HG02588 (cell line): ENCODE measurements around the gene CHN1.
A peak's percentile ranks its signal among the peaks of the same experiment; 100 is the strongest.

Experiments
- ATAC-seq: cut with Tn5 transposase; IDR thresholded peaks from one replicate; pipeline ENCODE4 v1.9.1; 2021; ENCODE audit warnings: mild to moderate bottlenecking, moderate library complexity; ENCODE audit not compliant: unreplicated experiment

Gene CHN1

GRCh38 chr2:174771631-174772471 is 233.3 kb downstream of the CHN1 start:
- ATAC-seq: peak; percentile 74

DNA sequence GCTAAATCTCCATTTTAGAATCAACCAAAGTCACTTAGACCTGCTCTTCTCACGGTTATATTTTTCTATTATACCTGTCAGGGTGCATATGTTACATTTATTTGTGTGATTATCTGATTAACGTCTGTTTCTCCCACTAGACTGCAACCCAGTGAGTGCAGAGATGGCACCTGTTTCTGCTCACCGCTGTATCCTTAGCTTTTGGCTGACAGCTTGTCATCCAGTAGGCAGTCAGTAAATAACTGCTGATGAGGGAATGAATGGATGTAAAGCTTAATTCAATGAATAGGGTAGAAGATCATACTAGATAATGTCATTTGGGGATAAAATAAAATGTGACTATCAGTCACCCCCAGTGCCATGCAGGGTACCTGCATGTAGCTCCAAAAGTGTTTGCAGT is 234.0 kb downstream of the CHN1 start:
- ATAC-seq: no peak

DNA sequence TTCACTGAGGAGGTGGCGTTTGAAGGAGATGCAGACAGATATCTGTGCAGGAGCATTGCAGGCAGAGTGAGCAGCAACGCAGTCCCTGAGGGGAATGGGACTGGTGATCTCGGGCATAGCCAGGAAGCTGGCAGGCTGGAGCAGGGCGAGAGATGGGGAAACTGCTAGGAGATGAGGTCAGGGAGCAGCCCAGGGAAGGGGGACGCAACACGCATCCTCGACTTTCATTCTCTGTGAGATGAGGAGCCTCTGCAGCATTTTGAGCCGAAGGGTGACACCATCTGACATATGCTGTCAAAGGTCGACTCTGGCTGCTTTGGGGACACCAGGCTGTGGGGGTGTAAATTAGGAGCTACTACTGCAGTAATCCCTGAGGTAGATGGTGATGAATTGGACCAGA is 236.6 kb downstream of the CHN1 start:
- ATAC-seq: no peak

GRCh38 chr2:174766271-174766670 is 238.9 kb downstream of the CHN1 start:
- no peak for ATAC-seq

DNA sequence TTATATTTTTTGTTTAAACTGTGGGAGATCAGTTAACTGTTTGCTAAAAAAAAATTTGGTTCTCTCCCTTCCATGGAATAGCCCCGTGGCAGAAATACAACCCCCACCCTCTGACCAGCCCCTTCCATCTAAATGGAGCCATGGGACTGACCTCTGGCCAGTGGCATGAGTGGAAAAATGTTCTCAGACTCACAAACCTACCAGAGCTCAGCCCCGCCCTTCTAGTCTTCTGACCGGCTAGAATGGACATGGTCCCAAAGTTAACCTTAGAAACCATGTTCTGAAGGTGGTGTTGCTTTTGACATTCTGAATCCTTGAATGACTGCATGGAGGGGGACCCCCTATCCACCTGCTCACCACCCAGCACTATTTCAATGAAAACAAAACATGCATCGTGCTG is 239.6 kb downstream of the CHN1 start:
- ATAC-seq: no peak

GRCh38 chr2:174764280-174765255 is 240.6 kb downstream of the CHN1 start, which contains the start of gene CHRNA1:
Gene CHRNA1, minus strand, starts transcription at chr2:174764472. Its CDS starts 78 bp downstream, at chr2:174764394.
- ATAC-seq: no peak

- no peak for ATAC-seq
Observed at GRCh38 chr2:174763780-174764179, 241.4 kb downstream of the CHN1 start.

GRCh38 chr2:174762464-174762863 is 242.7 kb downstream of the CHN1 start:
- no peak for ATAC-seq

GRCh38 chr2:174761837-174762236 is 243.3 kb downstream of the CHN1 start:
- no peak for ATAC-seq

DNA sequence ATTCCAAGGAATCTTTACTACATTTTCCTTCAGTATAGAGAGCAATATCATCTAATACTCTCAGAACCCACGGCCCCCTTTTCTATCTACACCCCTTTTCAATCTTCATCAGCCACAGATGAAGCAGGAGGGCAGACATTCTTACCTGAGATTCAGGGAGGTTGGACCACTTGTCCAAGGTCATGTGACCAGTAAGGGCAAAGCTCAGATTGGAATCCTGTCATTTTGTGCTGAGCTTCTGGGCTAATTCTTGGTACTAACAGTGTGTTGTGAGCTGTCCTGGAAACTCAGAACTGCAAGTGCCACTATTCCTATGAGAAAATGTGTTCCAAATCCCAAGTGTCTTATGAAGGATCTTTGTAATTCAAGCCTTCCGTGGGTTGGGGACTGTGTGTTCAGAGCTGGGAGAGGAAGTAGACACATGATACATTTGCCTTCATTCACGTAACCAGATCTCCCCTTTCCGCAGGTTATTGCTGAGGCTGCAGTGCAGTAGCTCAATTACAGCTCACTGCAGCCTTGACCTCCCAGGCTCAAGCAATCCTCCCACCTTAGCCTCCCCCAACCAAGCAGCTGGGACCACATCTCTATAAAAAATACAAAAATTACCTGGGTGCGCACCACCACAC is 244.2 kb downstream of the CHN1 start:
- ATAC-seq: no peak

DNA sequence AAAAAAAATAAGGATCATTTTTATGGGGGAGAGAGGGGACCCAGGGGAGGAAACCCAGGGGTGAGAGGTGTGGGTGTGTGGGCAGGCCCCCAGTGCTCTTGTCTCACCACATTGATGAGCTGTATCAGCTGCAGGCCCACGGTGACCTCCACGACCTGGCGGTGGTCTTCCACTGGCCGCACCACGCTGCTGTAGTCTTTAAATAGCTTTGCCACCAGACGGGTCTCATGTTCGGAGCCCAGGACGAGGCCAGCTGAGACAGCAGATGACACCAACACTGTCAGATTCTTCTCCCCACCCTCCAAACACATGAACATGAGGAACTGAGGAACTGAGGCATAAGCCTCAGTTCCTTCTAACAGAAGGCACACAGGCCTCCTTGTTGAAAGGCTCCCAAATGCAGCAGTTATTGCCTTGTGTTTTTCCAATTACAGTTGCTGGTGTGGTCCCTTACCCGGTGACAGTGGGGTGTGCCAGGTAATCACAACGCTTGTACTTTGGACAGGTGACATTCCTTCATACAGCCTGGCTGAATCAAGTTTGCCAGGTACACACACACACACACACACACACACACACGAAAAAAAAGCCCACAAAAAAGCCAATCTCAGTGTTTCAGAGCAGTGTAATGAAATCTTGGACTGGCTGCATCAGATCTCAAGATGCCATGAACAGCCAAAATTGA is 245.7 kb downstream of the CHN1 start:
- no peak for ATAC-seq

- ATAC-seq: no peak
Observed at GRCh38 chr2:174756743-174757142, 248.4 kb downstream of the CHN1 start.

DNA sequence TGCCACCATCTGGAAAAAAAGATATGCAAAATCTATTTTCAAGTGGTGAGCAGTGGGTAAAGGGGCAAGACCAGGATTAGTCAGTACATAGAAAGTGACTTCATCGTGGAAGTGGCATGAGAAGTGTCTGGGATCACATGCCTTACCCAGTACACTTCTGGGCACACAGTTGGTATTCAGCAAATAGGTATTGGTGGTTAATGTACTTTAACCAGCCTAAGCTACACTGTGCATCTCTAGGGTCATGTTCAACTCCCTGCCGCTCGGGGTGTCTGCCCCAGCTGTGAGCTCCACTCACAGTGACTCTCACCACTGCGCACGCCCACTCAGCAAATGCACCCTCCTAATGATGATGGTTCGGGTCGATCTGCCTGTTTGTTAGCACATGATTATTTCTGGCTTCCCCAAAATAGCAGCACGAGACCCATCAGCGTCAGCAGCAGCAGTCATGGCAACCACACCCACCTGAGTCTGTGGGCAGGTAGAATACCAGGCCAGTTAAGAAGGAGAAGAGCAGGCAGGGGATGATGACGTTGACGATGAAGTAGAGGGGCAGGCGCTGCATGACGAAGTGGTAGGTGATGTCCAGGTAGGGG is 252.0 kb downstream of the CHN1 start:
- peak; percentile 33 for ATAC-seq

- ATAC-seq: peak; percentile 78
Observed at GRCh38 chr2:174752403-174753037, 252.7 kb downstream of the CHN1 start.

DNA sequence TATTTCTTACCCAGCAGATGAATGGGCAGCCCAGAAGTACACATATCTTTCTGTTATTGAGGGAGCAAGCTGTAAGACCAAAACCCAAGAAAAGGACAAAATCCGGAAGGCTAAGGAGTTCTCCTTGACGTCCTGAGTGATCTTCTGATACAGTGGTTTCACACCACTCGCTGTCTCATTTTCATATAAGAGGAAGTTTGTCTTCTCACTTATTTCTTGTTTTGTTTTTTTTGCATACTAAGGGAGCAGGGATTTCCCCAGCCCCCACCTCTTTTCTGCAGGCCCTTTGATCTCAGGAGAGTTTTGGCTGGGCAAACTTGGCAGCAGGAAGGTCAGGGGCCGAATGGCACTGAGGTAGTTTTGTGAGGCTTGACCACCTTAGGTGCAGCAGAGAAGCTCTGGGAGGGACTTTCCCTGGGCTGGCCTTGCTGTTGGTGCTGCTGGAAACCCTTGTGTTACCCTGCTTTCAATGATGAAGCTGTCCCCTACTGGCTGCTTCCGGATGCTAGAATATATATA is 254.2 kb downstream of the CHN1 start:
- ATAC-seq: peak; percentile 43

DNA sequence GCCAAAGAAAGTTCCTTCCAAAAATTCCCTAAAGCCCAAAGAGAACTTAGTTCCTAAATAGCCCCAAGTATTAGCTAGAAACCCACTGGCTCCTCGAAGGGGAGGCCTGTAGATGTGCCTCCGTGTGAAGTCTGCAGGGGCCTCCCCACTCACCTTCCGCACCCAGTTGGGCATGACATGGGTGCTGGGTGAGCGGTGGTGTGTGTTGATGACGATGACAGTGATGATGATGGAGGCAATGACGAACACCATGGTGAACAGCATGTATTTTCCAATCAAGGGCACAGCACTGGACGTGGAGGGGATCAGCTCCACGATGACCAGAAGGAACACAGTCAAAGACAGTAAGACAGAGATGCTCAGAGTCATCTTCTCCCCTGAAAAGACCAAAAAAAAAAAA is 255.4 kb downstream of the CHN1 start:
- ATAC-seq: no peak

DNA sequence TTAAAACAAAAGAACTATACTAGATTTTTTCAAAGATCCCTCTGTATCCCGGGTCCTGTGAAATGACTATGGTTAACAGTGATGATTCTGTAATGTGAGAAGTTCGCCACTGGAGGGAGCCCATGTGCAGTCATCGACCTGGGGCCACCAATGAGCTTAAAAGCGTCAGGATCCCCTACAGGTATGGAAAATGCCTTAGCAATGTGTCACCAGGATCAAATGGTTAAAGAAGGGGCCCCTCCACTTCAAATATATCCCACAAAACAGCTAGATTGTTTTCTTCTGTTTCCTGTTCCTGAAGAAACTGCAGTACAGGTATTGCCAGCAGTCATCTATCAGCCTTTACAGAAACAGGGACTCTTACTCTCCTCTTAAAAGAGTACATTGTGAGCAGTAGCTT is 256.2 kb downstream of the CHN1 start:
- ATAC-seq: peak; percentile 26
